Common myeloid progenitor, CD34-positive (primary cell): ENCODE measurements around the gene KRTAP9-7.

Experiments used
- CTCF ChIA-PET: fragments of 350-600 bp; sonication (Branson Sonifier 250); formaldehyde crosslinking; loops from one replicate; lab custom pipeline; 2021; ENCODE audit warnings: antibody characterized with exemption; lab: Charles Lee
- POLR2A ChIA-PET: fragments of 350-600 bp; sonication (Branson Sonifier 250); formaldehyde crosslinking; loops from one replicate; lab custom pipeline; 2021; ENCODE audit warnings: antibody characterized with exemption; lab: Charles Lee
- DNase-seq, 3 donors: peaks; one replicate each; pipeline versions ENCODE4 v3.0.0 to v3.0.0-alpha.2; 2013
- H3K27ac ChIP-seq, 2 experiments: 1 replicate in 1 of 2; 2 replicates in 1 of 2; pipeline ENCODE4 v1.7.0; 2013; ENCODE audit warnings: inconsistent platforms in 2 of 2, low read length in 2 of 2, mild to moderate bottlenecking in 2 of 2, low read depth in 1 of 2, moderate library complexity in 1 of 2; ENCODE audit not compliant: severe bottlenecking in 2 of 2, insufficient read depth in 1 of 2, poor library complexity in 1 of 2
- H3K27me3 ChIP-seq, 5 experiments: replicated peaks in 2 of 5; 1 replicate in 3 of 5; 2 replicates in 2 of 5; pipeline versions ENCODE4 v1.6.1 to v1.7.0; 2013; ENCODE audit warnings: low read length in 4 of 5, mild to moderate bottlenecking in 2 of 5, moderate library complexity in 2 of 5, inconsistent platforms in 1 of 5; ENCODE audit not compliant: insufficient read depth in 5 of 5, control insufficient read depth in 4 of 5
- H3K36me3 ChIP-seq, 4 experiments: 1 replicate in 2 of 4; 2 replicates in 2 of 4; pipeline versions ENCODE4 v1.6.1 to v1.7.0; 2013; ENCODE audit warnings: low read length in 3 of 4, control low read depth in 1 of 4, mild to moderate bottlenecking in 1 of 4; ENCODE audit not compliant: control insufficient read depth in 4 of 4, insufficient read depth in 4 of 4
- H3K4me1 ChIP-seq, 4 experiments: 1 replicate in 3 of 4; 2 replicates in 1 of 4; pipeline versions ENCODE4 v1.6.1 to v1.7.1; 2013; ENCODE audit warnings: low read length in 3 of 4, mild to moderate bottlenecking in 3 of 4, control low read depth in 1 of 4, inconsistent platforms in 1 of 4, moderate library complexity in 1 of 4; ENCODE audit not compliant: control insufficient read depth in 4 of 4, insufficient read depth in 4 of 4; ENCODE audit errors: control extremely low read depth in 1 of 4
- H3K4me3 ChIP-seq, 7 experiments: 1 replicate in 4 of 7; 2 replicates in 3 of 7; pipeline versions ENCODE4 v1.5.1 to v1.7.0; 2013; ENCODE audit warnings: mild to moderate bottlenecking in 7 of 7, low read length in 6 of 7, moderate library complexity in 6 of 7, inconsistent platforms in 2 of 7, low read depth in 2 of 7, control low read depth in 1 of 7; ENCODE audit not compliant: insufficient read depth in 4 of 7, control insufficient read depth in 1 of 7; ENCODE audit errors: extremely low read depth in 1 of 7
- H3K9me3 ChIP-seq, 5 experiments: 1 replicate in 4 of 5; 2 replicates in 1 of 5; pipeline versions ENCODE4 v1.6.1 to v1.7.1; 2013; ENCODE audit warnings: low read length in 4 of 5, mild to moderate bottlenecking in 2 of 5, inconsistent platforms in 1 of 5, low read depth in 1 of 5, moderate library complexity in 1 of 5; ENCODE audit not compliant: control insufficient read depth in 4 of 5, insufficient read depth in 2 of 5; ENCODE audit errors: control extremely low read depth in 1 of 5
- WGBS: methylation state at CpG from one replicate; pipeline ENCODE4 v1.1.5; 2013; ENCODE audit not compliant: insufficient coverage; 5-methylcytosine and 5-hydroxymethylcytosine counted together

The KRTAP9-7 gene

DNA sequence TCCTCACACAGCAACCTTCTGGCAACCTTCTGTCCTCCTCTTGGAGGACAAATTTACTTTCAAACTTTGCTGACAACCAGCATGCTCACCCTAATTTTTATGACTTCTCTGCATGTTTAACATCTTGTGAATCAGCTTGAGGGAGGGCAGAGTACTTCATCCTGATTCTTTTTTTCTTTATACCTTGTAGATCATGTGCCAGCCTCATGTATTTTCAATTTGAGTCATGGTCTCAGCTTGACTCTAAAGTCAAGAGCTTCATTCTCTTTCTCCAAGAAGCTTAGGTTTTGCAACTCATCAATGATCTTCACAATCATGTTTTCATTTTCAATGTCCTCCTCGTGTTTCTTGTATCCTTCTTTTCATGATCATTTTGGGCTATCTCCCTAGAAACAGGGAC, 3.6 kb upstream of the KRTAP9-7 start:
- no CpG with 5 or more reads among the region's 1 CpG for WGBS

DNA sequence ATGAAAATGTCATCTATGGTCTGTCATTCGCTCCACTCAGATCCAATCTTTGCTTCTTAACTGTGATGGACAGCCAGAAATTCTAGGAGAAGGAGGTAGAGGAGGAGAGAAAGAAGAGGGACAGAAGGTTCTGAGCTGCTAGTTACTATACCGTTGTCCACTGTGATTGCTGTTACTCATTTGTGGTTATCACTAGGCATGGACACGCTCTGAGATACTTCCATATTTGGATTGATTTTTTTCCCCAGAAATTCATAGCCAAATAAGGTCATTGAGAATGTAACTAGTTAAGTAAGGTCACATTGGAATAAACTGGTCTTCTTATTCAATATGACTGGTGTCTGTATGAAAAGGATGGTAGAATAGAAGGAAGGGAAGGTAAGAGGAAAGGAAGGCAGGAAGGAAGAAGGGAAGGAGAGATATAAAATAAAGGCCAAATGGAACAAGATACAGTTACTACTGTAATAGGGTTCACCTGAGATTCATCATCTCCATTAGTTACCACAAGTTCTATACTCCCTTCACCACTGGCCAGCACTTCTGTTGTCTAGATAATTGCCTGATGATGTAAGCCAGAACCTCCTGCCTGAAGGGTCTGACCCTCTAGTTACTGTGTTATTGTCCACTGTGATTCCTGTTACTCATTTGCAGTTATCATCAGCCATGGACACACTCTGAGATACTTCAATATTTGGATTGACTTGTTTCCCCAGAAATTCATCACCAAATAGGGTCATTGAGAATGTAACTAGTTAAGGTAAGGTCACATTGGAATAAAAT, 2.9 kb downstream of the KRTAP9-7 start:
- Histone ChIP-seq H3K9me3 (no peaks in the 10 kb centered on the region), H3K36me3 (no peaks in the 10 kb centered on the region), H3K4me3 (no peak overlapping the region), H3K27me3 (peaks cover 0 to 3% (median 0%) of the 10 kb centered on the region in 5 experiments), H3K4me1 (no peaks in the 10 kb centered on the region), H3K27ac (no peak overlapping the region)
- CTCF ChIA-PET, result no interaction called here
- 100% methylated on average over 3 of the region's 3 CpGs for WGBS
- POLR2A ChIA-PET, result no interaction called here
- DNase-seq, result no peak

More for the DNA sequence above, 3.6 kb upstream of the KRTAP9-7 start:
- ChIA-PET CTCF (no interaction called here), POLR2A (no interaction called here)
- H3K4me1 ChIP-seq, result no peaks in the 10 kb centered on the region
- no peak overlapping the region for H3K4me3 ChIP-seq
- H3K36me3 ChIP-seq, result no peaks in the 10 kb centered on the region
- H3K27ac ChIP-seq, result no peak overlapping the region
- no peak for DNase-seq
- H3K27me3 ChIP-seq, result peaks cover 0 to 3% (median 0%) of the 10 kb centered on the region in 5 experiments
- H3K9me3 ChIP-seq, result no peaks in the 10 kb centered on the region

DNA sequence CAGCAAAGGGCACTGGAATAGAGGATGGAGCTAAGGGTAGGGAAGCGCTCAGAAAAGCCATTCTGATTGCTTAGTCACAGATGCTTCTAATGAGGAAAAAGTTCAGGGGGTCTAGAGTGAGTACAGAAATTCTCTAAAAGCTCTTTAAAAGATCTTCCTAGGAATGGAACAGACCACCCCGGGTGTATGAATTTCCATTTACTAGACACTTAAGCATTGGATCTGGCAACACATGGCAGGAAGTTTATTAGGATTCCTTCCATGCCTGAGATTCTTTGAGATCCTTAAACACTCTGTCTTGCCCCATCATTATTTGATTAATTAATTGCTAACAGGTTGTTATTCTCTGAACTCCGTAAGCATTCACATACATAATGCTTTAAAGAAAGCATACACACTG, 8.5 kb downstream of the KRTAP9-7 start:
- Histone ChIP-seq H3K9me3 (no peaks in the 10 kb centered on the region), H3K27ac (no peak overlapping the region), H3K4me3 (peak overlapping the region in 1 of 7 experiments; percentile 17), H3K27me3 (no peaks in the 10 kb centered on the region), H3K4me1 (peaks cover 0 to 32% (median 8%) of the 10 kb centered on the region in 4 experiments), H3K36me3 (no peaks in the 10 kb centered on the region)
- CTCF ChIA-PET, result no interaction called here
- 67% methylated on average over 1 of the region's 3 CpGs for WGBS
- POLR2A ChIA-PET, result no interaction called here
- no peak for DNase-seq

DNA sequence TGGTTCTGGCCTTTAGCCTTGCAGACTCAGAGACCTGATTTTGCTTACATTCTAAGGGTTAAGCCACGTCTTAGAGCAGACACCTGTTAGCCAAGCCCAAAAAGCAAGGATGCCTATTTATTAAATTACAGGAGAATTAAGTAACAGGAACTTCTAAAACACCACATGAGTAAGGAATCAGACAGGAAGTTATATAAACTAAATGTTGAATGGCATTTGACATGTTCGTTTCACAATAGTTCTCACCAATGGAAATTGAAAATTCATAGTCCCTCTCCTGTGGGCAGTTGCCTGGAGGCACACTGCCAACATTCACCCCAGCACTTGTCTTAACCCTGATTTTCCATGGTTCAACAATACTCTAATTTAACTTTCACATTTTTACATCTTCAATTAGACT, 9.0 kb downstream of the KRTAP9-7 start:
- 0% methylated on average over 1 of the region's 2 CpGs for WGBS
- H3K4me1 ChIP-seq, result peaks cover 0 to 32% (median 8%) of the 10 kb centered on the region in 4 experiments
- POLR2A ChIA-PET, result no interaction called here

DNA sequence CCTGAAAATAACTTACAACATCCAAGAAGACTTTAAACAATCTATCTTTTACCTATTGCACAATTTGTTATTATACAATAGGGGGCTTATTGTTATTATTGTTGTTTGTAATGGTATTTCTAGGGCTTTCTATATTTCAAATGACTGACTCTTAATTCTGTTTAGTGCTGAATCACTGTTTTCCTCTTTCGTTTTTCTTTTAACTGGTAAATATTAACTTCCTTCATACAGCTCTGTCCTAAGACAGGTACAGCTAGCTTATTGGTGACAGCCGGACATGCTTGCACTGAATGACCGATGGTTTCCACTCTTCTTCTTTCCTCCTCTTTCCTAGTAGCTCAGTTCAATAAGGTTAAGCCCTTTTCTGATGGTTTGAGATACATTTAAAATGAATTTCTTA, 11.6 kb downstream of the KRTAP9-7 start:
- DNase-seq, result peak in 2 of 3 donors; percentile 20 to 45
- Histone ChIP-seq H3K36me3 (no peaks in the 10 kb centered on the region), H3K4me3 (no peak overlapping the region), H3K27me3 (no peaks in the 10 kb centered on the region), H3K4me1 (peaks cover 0 to 32% (median 8%) of the 10 kb centered on the region in 4 experiments), H3K9me3 (no peaks in the 10 kb centered on the region), H3K27ac (no peak overlapping the region)
- 0% methylated on average over 1 of the region's 3 CpGs for WGBS
- ChIA-PET CTCF (no interaction called here), POLR2A (no interaction called here)

More for the DNA sequence above, 9.0 kb downstream of the KRTAP9-7 start:
- Histone ChIP-seq H3K36me3 (no peaks in the 10 kb centered on the region), H3K27ac (no peak overlapping the region), H3K27me3 (no peaks in the 10 kb centered on the region), H3K9me3 (no peaks in the 10 kb centered on the region), H3K4me3 (peak overlapping the region in 1 of 7 experiments; percentile 17)
- CTCF ChIA-PET, result no interaction called here
- DNase-seq, result peak in 2 of 3 donors; percentile 56 to 75

DNA sequence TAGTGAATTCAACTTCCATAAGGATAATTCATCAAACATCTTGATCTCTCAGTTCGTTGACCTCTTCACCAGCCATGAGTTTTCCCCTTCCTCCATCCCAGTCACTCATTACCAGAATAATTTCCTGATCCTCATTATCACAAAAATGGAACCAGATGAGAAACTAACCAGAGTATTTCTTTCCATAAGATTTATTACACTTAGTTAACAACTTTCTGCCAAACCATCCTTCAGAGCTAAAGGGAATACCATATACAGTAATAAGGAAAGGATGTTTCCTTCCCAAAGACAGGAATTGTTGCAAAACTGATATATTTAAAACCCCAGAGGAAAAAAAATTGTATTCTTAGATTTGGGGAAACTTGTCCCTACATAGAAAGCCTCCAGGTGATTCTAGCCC, 18.5 kb downstream of the KRTAP9-7 start:
- Histone ChIP-seq H3K27ac (no peak overlapping the region), H3K4me3 (no peak overlapping the region), H3K27me3 (no peaks in the 10 kb centered on the region), H3K9me3 (no peaks in the 10 kb centered on the region), H3K4me1 (no peaks in the 10 kb centered on the region), H3K36me3 (no peaks in the 10 kb centered on the region)
- no peak for DNase-seq
- ChIA-PET CTCF (no interaction called here), POLR2A (no interaction called here)
- 77% methylated on average over 1 of the region's 1 CpG for WGBS

DNA sequence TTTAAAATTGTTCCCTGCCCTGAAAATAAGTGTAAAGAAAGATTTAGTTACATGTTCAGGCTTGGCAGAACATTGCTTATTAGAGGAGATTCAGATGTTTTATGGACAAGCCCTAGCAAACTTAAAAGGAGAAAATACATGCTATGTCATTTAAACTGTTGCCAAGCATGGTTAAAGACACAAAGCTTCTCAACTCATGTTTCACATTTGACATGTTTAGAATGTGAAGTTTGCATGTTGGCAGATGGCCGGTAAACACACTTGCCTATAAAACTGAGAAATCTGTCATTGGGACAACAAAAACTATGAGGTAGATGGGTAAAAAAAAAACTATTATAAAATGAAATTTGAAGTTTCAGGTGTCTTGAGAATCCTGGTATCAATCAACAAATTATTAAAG, 21.3 kb downstream of the KRTAP9-7 start:
- H3K27me3 ChIP-seq, result no peaks in the 10 kb centered on the region
- ChIA-PET CTCF (no interaction called here), POLR2A (no interaction called here)
- DNase-seq, result no peak
- no peak overlapping the region for H3K27ac ChIP-seq
- no peaks in the 10 kb centered on the region for H3K36me3 ChIP-seq
- 100% methylated on average over 1 of the region's 1 CpG for WGBS
- H3K9me3 ChIP-seq, result no peaks in the 10 kb centered on the region
- peaks cover 0 to 7% (median 2%) of the 10 kb centered on the region in 4 experiments for H3K4me1 ChIP-seq
- no peak overlapping the region for H3K4me3 ChIP-seq
